Peyer's patch (tissue), 4 donors: Measurements from ENCODE around the gene GNG7.

Source experiments
- CTCF ChIP-seq, 6 experiments: fragments of 450-650 bp in 4 of 6; fragments of 200-600 bp in 2 of 6; sonication (generic) in 1 of 6; IDR thresholded peaks; one replicate each; pipeline ENCODE4 v1.5.1; 2017 to 2019; ENCODE audit warnings: antibody characterized with exemption in 6 of 6, mild to moderate bottlenecking in 3 of 6, moderate library complexity in 1 of 6
- POLR2A ChIP-seq, 2 donors: fragments of 450-650 bp; IDR thresholded peaks; one replicate each; pipeline ENCODE4 v1.5.1; 2017; ENCODE audit warnings: antibody characterized with exemption in 2 of 2, mild to moderate bottlenecking in 2 of 2, moderate library complexity in 2 of 2

GRCh38 chr19:2477141-2477710 lies 225.3 kb downstream of the GNG7 start:
- no peak for TF ChIP-seq POLR2A (IDR thresholded peaks at IDR 0.05)
- TF ChIP-seq CTCF (IDR thresholded peaks at IDR 0.05), result no peak
